ENCODE measurements around the gene DUSP6. TPM values are rescaled to one million over a fixed set of nuclear protein-coding genes. Genes with fewer than 3 reads are reported as not detected.
A peak's percentile ranks its signal among the peaks of the same experiment; 100 is the strongest.

The DUSP6 gene
- total RNA-seq, 1 donor from 2014 or later: 108 TPM

GRCh38 chr12:89369166-89369565, 16.9 kb upstream of the DUSP6 start:
- peaks cover 26% of the 10 kb centered on the region for H3K4me1 Mint-ChIP-seq (ENCODE audit: low read depth)
- H3K27me3 Mint-ChIP-seq (ENCODE audit: insufficient read depth): peaks cover 5% of the 10 kb centered on the region
- DNase-seq (ENCODE audit: low spot score): no peak
- no peak overlapping the region for H3K4me3 Mint-ChIP-seq
- peaks cover 2% of the 10 kb centered on the region for H3K36me3 Mint-ChIP-seq (ENCODE audit: low read depth)
- H3K9me3 Mint-ChIP-seq: no peaks in the 10 kb centered on the region
- H3K27ac Mint-ChIP-seq: no peak overlapping the region
- intact Hi-C loops (cut with micrococcal nuclease): no loop called here

- peaks cover 4% of the 10 kb centered on the region for H3K36me3 Mint-ChIP-seq (ENCODE audit: low read depth)
- peaks cover 5% of the 10 kb centered on the region for H3K27me3 Mint-ChIP-seq (ENCODE audit: insufficient read depth)
- intact Hi-C loops (cut with micrococcal nuclease): no loop called here
- no peak overlapping the region for H3K4me3 Mint-ChIP-seq
- H3K27ac Mint-ChIP-seq: no peak overlapping the region
- no peaks in the 10 kb centered on the region for H3K9me3 Mint-ChIP-seq
- H3K4me1 Mint-ChIP-seq (ENCODE audit: low read depth): peaks cover 25% of the 10 kb centered on the region
- no peak for DNase-seq (ENCODE audit: low spot score)
Observed at GRCh38 chr12:89368391-89368790, 16.1 kb upstream of the DUSP6 start.

- DNase-seq (ENCODE audit: low spot score): no peak
- Mint-ChIP-seq H3K9me3 (no peaks in the 10 kb centered on the region), H3K4me1 (ENCODE audit: low read depth) (peaks cover 26% of the 10 kb centered on the region), H3K27ac (no peak overlapping the region), H3K27me3 (ENCODE audit: insufficient read depth) (peaks cover 5% of the 10 kb centered on the region), H3K4me3 (no peak overlapping the region), H3K36me3 (ENCODE audit: low read depth) (peaks cover 5% of the 10 kb centered on the region)
- intact Hi-C loops (cut with micrococcal nuclease): no loop called here
Observed at GRCh38 chr12:89366676-89367364, 14.5 kb upstream of the DUSP6 start.

DNA sequence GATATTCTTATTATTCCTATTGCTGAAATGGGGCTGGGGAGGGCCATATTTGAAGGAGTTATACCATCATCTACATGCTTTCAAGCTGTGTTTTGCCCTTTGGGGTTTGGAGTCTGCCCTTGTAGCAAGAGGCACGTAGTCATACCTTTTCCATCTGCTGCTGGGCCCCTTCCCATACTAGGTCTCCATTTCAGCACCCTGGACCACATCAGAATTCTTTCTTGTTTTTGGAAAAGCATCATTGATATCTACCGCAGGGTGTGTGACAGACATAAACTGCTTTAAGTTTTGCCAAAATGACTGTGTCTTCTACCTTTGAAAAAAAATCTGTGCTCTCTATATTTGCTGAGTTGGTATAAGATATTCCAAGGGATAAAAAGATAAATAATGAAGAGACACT, 12.3 kb upstream of the DUSP6 start:
- no peak for DNase-seq (ENCODE audit: low spot score)
- Mint-ChIP-seq H3K4me3 (no peak overlapping the region), H3K27ac (no peak overlapping the region), H3K4me1 (ENCODE audit: low read depth) (peaks cover 10% of the 10 kb centered on the region), H3K36me3 (ENCODE audit: low read depth) (peaks cover 7% of the 10 kb centered on the region), H3K9me3 (no peaks in the 10 kb centered on the region), H3K27me3 (ENCODE audit: insufficient read depth) (peaks cover 6% of the 10 kb centered on the region)
- intact Hi-C loops (cut with micrococcal nuclease): no loop called here

DNA sequence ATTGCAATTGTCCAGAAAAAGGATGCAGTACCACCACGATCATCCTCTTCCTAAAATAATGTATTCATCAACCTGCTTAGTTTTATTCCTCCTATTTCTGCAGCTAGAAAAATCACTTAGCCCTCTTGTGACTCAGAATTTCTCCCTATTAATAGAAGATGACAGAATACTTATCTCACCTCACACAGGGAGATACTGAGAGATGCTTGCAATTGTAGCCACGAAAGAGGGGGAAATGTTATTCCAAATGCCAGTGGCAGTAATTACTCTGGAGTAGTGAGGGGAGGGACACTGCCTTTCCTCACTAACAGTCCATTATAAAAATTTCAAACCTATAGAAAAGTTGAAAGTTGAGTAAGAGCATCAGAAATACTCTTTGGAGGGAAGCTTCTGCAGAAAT, 11.8 kb upstream of the DUSP6 start:
- Mint-ChIP-seq H3K27me3 (ENCODE audit: insufficient read depth) (peaks cover 6% of the 10 kb centered on the region), H3K36me3 (ENCODE audit: low read depth) (peaks cover 7% of the 10 kb centered on the region), H3K9me3 (no peaks in the 10 kb centered on the region), H3K4me1 (ENCODE audit: low read depth) (peaks cover 10% of the 10 kb centered on the region), H3K27ac (no peak overlapping the region), H3K4me3 (no peak overlapping the region)
- no peak for DNase-seq (ENCODE audit: low spot score)
- intact Hi-C loops (cut with micrococcal nuclease): no loop called here

- intact Hi-C loops (cut with micrococcal nuclease): no loop called here
- peaks cover 6% of the 10 kb centered on the region for H3K27me3 Mint-ChIP-seq (ENCODE audit: insufficient read depth)
Observed at GRCh38 chr12:89363582-89363981, 11.3 kb upstream of the DUSP6 start.

GRCh38 chr12:89363084-89363483, 10.8 kb upstream of the DUSP6 start:
- no peak overlapping the region for H3K4me3 Mint-ChIP-seq
- H3K9me3 Mint-ChIP-seq: no peaks in the 10 kb centered on the region
- no peak for DNase-seq (ENCODE audit: low spot score)
- intact Hi-C loops (cut with micrococcal nuclease): no loop called here
- H3K4me1 Mint-ChIP-seq (ENCODE audit: low read depth): peaks cover 10% of the 10 kb centered on the region
- H3K27me3 Mint-ChIP-seq (ENCODE audit: insufficient read depth): peaks cover 7% of the 10 kb centered on the region
- H3K36me3 Mint-ChIP-seq (ENCODE audit: low read depth): peaks cover 7% of the 10 kb centered on the region
- H3K27ac Mint-ChIP-seq: no peak overlapping the region

More at GRCh38 chr12:89363582-89363981, 11.3 kb upstream of the DUSP6 start:
- H3K9me3 Mint-ChIP-seq: no peaks in the 10 kb centered on the region
- peaks cover 7% of the 10 kb centered on the region for H3K36me3 Mint-ChIP-seq (ENCODE audit: low read depth)
- peaks cover 10% of the 10 kb centered on the region for H3K4me1 Mint-ChIP-seq (ENCODE audit: low read depth)
- no peak for DNase-seq (ENCODE audit: low spot score)
- no peak overlapping the region for H3K27ac Mint-ChIP-seq
- no peak overlapping the region for H3K4me3 Mint-ChIP-seq

GRCh38 chr12:89359615-89360014, 7.3 kb upstream of the DUSP6 start:
- Mint-ChIP-seq H3K4me1 (ENCODE audit: low read depth) (peaks cover 25% of the 10 kb centered on the region), H3K36me3 (ENCODE audit: low read depth) (peaks cover 5% of the 10 kb centered on the region), H3K9me3 (no peaks in the 10 kb centered on the region), H3K27ac (no peak overlapping the region), H3K4me3 (no peak overlapping the region), H3K27me3 (ENCODE audit: insufficient read depth) (peaks cover 7% of the 10 kb centered on the region)
- DNase-seq (ENCODE audit: low spot score): no peak
- intact Hi-C loops (cut with micrococcal nuclease): no loop called here

GRCh38 chr12:89358805-89359204, 6.5 kb upstream of the DUSP6 start:
- no peak for DNase-seq (ENCODE audit: low spot score)
- Mint-ChIP-seq H3K27me3 (ENCODE audit: insufficient read depth) (peaks cover 6% of the 10 kb centered on the region), H3K4me3 (no peak overlapping the region), H3K9me3 (no peaks in the 10 kb centered on the region), H3K27ac (no peak overlapping the region), H3K36me3 (ENCODE audit: low read depth) (peaks cover 7% of the 10 kb centered on the region), H3K4me1 (ENCODE audit: low read depth) (peaks cover 30% of the 10 kb centered on the region)
- intact Hi-C loops (cut with micrococcal nuclease): no loop called here

- Mint-ChIP-seq H3K27me3 (ENCODE audit: insufficient read depth) (peaks cover 6% of the 10 kb centered on the region), H3K4me3 (no peak overlapping the region), H3K4me1 (ENCODE audit: low read depth) (peaks cover 25% of the 10 kb centered on the region), H3K9me3 (no peaks in the 10 kb centered on the region), H3K27ac (no peak overlapping the region), H3K36me3 (ENCODE audit: low read depth) (peaks cover 5% of the 10 kb centered on the region)
- DNase-seq (ENCODE audit: low spot score): no peak
- intact Hi-C loops (cut with micrococcal nuclease): no loop called here
Observed at GRCh38 chr12:89357297-89357730, 5.0 kb upstream of the DUSP6 start.

DNA sequence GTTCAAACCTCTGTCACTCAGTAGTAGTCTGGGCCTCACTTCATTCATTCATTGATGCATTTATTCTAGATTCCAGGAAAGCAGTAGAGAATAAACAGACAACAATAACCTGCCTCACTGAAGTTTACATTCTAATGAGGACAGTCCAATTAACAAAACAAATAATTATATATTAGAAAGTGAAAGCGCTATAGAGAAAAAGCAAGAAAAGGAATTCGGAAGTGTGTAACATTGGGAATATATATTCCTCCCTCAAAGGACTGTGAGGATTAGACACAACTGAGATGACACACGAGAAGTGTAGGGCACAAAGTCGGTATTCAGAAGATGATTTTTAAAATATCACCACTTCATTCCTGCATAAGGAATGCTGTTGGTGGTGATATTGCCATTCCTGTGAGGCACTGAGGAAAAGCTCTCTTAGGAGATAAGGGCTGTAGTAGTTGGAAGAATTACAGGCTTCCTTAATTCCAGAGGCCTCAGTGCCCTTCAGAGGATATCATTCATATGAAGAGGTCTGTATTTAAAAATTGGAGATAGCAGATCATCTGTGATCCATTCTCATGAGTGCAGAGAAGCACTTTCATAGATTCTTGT, 3.9 kb upstream of the DUSP6 start:
- Mint-ChIP-seq H3K36me3 (ENCODE audit: low read depth) (peaks cover 3% of the 10 kb centered on the region), H3K27me3 (ENCODE audit: insufficient read depth) (peaks cover 6% of the 10 kb centered on the region), H3K4me3 (peak overlapping the region; percentile 49), H3K27ac (no peak overlapping the region), H3K4me1 (ENCODE audit: low read depth) (peaks cover 25% of the 10 kb centered on the region), H3K9me3 (no peaks in the 10 kb centered on the region)
- intact Hi-C loops (cut with micrococcal nuclease): no loop called here
- DNase-seq (ENCODE audit: low spot score): no peak

GRCh38 chr12:89355243-89356068, 3.2 kb upstream of the DUSP6 start:
- DNase-seq (ENCODE audit: low spot score): no peak
- Mint-ChIP-seq H3K27ac (peak overlapping the region; percentile 96), H3K9me3 (no peaks in the 10 kb centered on the region), H3K4me1 (ENCODE audit: low read depth) (peaks cover 25% of the 10 kb centered on the region), H3K27me3 (ENCODE audit: insufficient read depth) (peaks cover 5% of the 10 kb centered on the region), H3K36me3 (ENCODE audit: low read depth) (peaks cover 9% of the 10 kb centered on the region), H3K4me3 (peak overlapping the region; percentile 83)
- intact Hi-C loops (cut with micrococcal nuclease): no loop called here

DNA sequence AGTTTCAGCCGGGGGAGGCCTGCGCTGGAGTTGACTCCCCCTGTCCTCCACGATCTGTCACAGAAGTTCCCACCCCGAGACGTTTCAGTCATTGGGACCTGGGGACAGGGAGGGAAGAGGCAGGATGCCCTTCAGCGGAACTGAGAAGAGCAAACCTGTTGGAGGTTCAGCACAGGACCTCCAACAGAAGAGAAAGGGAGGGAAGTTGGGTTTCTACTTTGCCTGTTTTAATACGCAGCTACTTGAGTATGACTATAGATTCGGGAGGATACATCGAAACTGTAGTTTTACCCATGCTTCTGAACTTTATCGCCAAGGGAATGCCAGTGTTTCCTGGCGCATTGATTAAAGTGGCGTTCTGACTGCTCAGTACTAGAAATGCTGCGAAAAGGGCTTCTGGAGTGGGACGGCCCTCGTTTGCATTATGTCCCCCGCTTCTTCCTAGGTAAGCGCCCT, 2.3 kb upstream of the DUSP6 start:
- Mint-ChIP-seq H3K27ac (peak overlapping the region; percentile 96), H3K36me3 (ENCODE audit: low read depth) (peaks cover 17% of the 10 kb centered on the region), H3K4me3 (peak overlapping the region; percentile 83), H3K4me1 (ENCODE audit: low read depth) (peaks cover 26% of the 10 kb centered on the region), H3K9me3 (no peaks in the 10 kb centered on the region), H3K27me3 (ENCODE audit: insufficient read depth) (peaks cover 5% of the 10 kb centered on the region)
- no peak for DNase-seq (ENCODE audit: low spot score)
- intact Hi-C loops (cut with micrococcal nuclease): loop anchor here (1.0 to 5.0 kb wide), 5 partner anchors 21 to 508 kb away; no protein-coding TSS in a partner anchor
